HFFc6 (cell line): ENCODE measurements around the gene KIRREL3. TPM values are rescaled to one million over a fixed set of nuclear protein-coding genes. Genes with fewer than 3 reads are reported as not detected.

ENCODE experiments used
- DNase-seq: peaks from one replicate; pipeline ENCODE4 v3.0.0-alpha.2; 2018
- H3K27ac Mint-ChIP-seq: 2 replicates; pipeline ENCODE4 v1.8.0; 2020; ENCODE audit warnings: mild to moderate bottlenecking, mixed read lengths
- H3K27me3 Mint-ChIP-seq: 2 replicates; pipeline ENCODE4 v1.8.0; 2021; ENCODE audit warnings: mild to moderate bottlenecking, moderate library complexity, mixed read lengths; ENCODE audit not compliant: insufficient read depth
- H3K36me3 Mint-ChIP-seq: 2 replicates; pipeline ENCODE4 v1.8.0; 2021; ENCODE audit warnings: low read depth, mixed read lengths
- H3K4me1 Mint-ChIP-seq: 2 replicates; pipeline ENCODE4 v1.8.0; 2020; ENCODE audit warnings: low read depth, mixed read lengths
- H3K4me3 Mint-ChIP-seq: 2 replicates; pipeline ENCODE4 v1.8.0; 2020; ENCODE audit warnings: mild to moderate bottlenecking, moderate library complexity, mixed read lengths
- H3K9me3 Mint-ChIP-seq: 2 replicates; pipeline ENCODE4 v1.8.0; 2020; ENCODE audit warnings: mild to moderate bottlenecking, mixed read lengths
- total RNA-seq, 6 experiments: library from RNA; stranded (reverse); fragmentation: NEBNext Ultra II Directional; extraction: Animal tissue kit (Norgen Biotek cat#: 25700); gene quantifications; 2 replicates in 1 of 6; 3 replicates in 5 of 6; pipeline ENCODE4 v1.2.3, GENCODE V29; 2021
- TF ChIP-seq, protein P1 (sequence below): fragments of 200-600 bp; sonication (generic); IDR thresholded peaks from 2 replicates; pipeline ENCODE4 v1.5.0; 2021; ENCODE audit warnings: antibody characterized with exemption, mild to moderate bottlenecking

KIRREL3 gene
- total RNA-seq, 6 experiments from 2014 or later: 22.2 to 38.2 (median 33.2) TPM

DNA sequence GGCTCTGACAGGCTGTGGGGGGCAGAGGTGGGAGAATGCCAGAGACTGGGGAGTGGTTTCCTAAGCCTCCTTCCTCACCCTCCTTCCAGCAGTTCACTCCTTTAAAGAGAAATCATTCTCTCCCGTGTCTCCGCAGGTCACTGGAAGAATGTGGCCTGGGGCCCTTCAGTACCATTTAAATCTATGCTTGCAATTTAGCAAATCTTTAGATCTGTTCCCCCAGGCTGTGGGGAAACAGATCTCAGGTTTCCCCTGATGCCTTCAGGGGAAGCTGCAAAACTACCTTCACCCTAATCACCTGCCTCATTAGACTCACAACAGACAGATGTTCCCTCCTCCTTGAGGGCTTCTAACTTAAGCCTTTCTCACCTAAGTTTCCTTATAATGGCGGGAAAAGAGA is 55.3 kb downstream of the KIRREL3 start:
- H3K4me1 Mint-ChIP-seq: peaks cover 20% of the 10 kb centered on the region
- H3K36me3 Mint-ChIP-seq: peaks cover 26% of the 10 kb centered on the region; the same call in 1 of the 2 replicates
- no peaks in the 10 kb centered on the region for H3K27me3 Mint-ChIP-seq
- no peak overlapping the region for H3K27ac Mint-ChIP-seq
- H3K4me3 Mint-ChIP-seq: no peak overlapping the region
- TF ChIP-seq, protein P1, sequence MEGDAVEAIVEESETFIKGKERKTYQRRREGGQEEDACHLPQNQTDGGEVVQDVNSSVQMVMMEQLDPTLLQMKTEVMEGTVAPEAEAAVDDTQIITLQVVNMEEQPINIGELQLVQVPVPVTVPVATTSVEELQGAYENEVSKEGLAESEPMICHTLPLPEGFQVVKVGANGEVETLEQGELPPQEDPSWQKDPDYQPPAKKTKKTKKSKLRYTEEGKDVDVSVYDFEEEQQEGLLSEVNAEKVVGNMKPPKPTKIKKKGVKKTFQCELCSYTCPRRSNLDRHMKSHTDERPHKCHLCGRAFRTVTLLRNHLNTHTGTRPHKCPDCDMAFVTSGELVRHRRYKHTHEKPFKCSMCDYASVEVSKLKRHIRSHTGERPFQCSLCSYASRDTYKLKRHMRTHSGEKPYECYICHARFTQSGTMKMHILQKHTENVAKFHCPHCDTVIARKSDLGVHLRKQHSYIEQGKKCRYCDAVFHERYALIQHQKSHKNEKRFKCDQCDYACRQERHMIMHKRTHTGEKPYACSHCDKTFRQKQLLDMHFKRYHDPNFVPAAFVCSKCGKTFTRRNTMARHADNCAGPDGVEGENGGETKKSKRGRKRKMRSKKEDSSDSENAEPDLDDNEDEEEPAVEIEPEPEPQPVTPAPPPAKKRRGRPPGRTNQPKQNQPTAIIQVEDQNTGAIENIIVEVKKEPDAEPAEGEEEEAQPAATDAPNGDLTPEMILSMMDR: no peak
- DNase-seq: no peak
- H3K9me3 Mint-ChIP-seq: no peaks in the 10 kb centered on the region

DNA sequence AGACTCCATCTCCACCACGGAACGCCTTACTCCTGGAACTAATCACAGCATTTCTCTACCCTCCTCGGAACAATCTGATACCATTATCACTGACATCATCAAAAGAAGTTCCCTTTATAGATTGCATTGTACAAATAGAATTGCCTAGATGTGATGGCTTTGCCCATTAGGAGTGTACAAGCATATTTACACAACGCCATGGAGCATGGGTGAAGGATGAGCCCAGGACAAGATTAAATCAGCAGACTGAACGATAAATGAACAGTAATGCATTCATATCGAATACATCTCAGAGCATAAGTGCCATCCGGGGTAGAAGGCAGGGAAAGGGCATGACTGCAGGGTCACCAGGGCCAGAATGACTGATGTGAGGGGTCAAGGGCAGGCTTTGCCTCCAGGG is 57.3 kb downstream of the KIRREL3 start:
- TF ChIP-seq, protein P1: no peak
- Mint-ChIP-seq H3K36me3 (peaks cover 26% of the 10 kb centered on the region; the same call in 1 of the 2 replicates), H3K4me3 (no peak overlapping the region), H3K27me3 (no peaks in the 10 kb centered on the region), H3K4me1 (peaks cover under 1% of the 10 kb centered on the region; the same call in 1 of the 2 replicates), H3K9me3 (no peaks in the 10 kb centered on the region), H3K27ac (no peak overlapping the region)
- DNase-seq: no peak

DNA sequence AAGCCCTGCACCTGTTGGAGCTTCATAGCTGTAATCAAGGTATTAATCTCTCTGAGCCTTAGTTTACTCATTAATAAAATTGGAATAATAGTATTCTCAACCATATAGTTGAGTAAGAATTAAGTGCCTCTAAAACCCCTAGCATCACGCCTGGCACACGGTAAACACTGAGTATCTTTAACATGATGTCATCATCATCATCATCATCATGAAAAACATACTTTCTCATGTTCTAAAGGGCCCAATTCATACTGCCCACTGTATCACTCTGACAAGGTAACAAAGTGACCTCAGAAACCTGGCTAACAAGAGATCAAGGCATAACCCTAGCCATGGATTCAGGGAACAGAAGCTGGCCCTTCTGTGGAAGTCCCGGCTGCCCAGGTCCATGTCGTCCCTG is 58.4 kb downstream of the KIRREL3 start:
- no peaks in the 10 kb centered on the region for H3K4me1 Mint-ChIP-seq
- H3K36me3 Mint-ChIP-seq: peaks cover 23% of the 10 kb centered on the region; the same call in 1 of the 2 replicates
- TF ChIP-seq, protein P1: no peak
- no peak for DNase-seq
- H3K27ac Mint-ChIP-seq: no peak overlapping the region
- no peaks in the 10 kb centered on the region for H3K9me3 Mint-ChIP-seq
- H3K27me3 Mint-ChIP-seq: peaks cover 1% of the 10 kb centered on the region; the same call in 1 of the 2 replicates
- H3K4me3 Mint-ChIP-seq: no peak overlapping the region

DNA sequence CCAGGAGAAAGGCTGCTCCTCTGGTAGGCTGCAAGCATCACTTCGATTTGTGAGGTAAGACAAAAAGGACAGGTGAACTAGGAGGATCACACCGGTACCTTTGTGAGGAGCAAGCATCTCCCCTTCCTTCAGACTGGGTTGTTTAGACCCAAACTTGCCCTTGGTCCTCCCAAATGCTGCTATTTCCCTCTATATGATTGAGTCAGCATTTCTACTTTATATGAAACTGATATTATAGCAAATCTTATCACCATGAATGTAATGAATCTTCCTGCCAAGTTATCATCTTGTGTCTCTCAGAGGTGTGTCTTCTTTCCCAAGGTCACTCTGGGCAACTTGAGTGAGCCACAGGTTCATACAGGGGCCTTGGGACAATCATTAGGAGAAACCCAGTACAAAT is 61.0 kb downstream of the KIRREL3 start:
- TF ChIP-seq, protein P1: no peak
- no peaks in the 10 kb centered on the region; the same call in 1 of the 2 replicates for H3K4me1 Mint-ChIP-seq
- no peak overlapping the region for H3K27ac Mint-ChIP-seq
- H3K9me3 Mint-ChIP-seq: peaks cover 1% of the 10 kb centered on the region
- DNase-seq: no peak
- H3K36me3 Mint-ChIP-seq: peaks cover 43% of the 10 kb centered on the region
- H3K27me3 Mint-ChIP-seq: peaks cover 1% of the 10 kb centered on the region; the same call in 1 of the 2 replicates
- H3K4me3 Mint-ChIP-seq: no peak overlapping the region

DNA sequence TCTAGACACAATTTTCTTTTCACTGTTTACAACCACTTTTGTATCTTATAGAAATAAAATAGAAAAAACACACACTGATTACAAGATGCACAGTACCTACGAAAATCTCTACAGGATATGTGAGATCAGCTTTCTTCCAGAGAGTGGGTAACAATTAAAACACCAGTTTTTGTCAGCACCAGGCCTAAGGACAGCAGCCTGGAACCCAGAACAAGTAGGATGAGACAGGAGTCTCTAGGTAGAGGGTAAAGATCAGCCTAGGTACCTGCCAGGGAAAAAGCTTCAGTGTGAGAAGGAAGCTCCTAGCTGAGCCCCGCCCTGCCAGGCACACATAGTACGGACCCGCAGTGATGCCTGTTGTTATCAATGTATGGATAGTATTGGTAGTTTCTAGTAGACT is 61.9 kb downstream of the KIRREL3 start:
- Mint-ChIP-seq H3K4me3 (no peak overlapping the region), H3K4me1 (no peaks in the 10 kb centered on the region; the same call in 1 of the 2 replicates), H3K27me3 (peaks cover 1% of the 10 kb centered on the region; the same call in 1 of the 2 replicates), H3K27ac (no peak overlapping the region), H3K36me3 (peaks cover 51% of the 10 kb centered on the region), H3K9me3 (peaks cover 10% of the 10 kb centered on the region)
- DNase-seq: no peak
- TF ChIP-seq, protein P1: no peak
